Calu3 (cell line): ENCODE measurements around the gene RERE. TPM values are rescaled to one million over a fixed set of nuclear protein-coding genes. Genes with fewer than 3 reads are reported as not detected.

Experiments
- BruUV-seq: library from RNA; stranded (reverse); fragments of 400-500 nt; replicated peaks from 2 replicates; lab custom pipeline; 2021; lab: Mats Ljungman, UMichigan
- CTCF ChIA-PET: fragments of 300-600 bp; sonication (Branson Sonifier 250); formaldehyde crosslinking; loops from one replicate; lab custom pipeline; 2022; ENCODE audit warnings: antibody characterized with exemption; lab: Charles Lee
- DNase-seq: peaks from one replicate; pipeline ENCODE4 v3.0.0; 2022
- H3K27ac Mint-ChIP-seq: one replicate; pipeline ENCODE4 v1.8.0; 2022; ENCODE audit warnings: mixed read lengths; ENCODE audit not compliant: unreplicated experiment
- H3K27me3 Mint-ChIP-seq: one replicate; pipeline ENCODE4 v1.8.0; 2022; ENCODE audit warnings: mixed read lengths; ENCODE audit not compliant: unreplicated experiment
- H3K36me3 Mint-ChIP-seq: one replicate; pipeline ENCODE4 v1.8.0; 2022; ENCODE audit warnings: mild to moderate bottlenecking, moderate library complexity, mixed read lengths; ENCODE audit not compliant: insufficient read depth, unreplicated experiment
- H3K4me1 Mint-ChIP-seq: one replicate; pipeline ENCODE4 v1.8.0; 2022; ENCODE audit warnings: mild to moderate bottlenecking, low read depth, mixed read lengths; ENCODE audit not compliant: unreplicated experiment
- H3K4me3 Mint-ChIP-seq: one replicate; pipeline ENCODE4 v1.8.0; 2022; ENCODE audit warnings: mild to moderate bottlenecking, low read depth, moderate library complexity, mixed read lengths; ENCODE audit not compliant: unreplicated experiment
- H3K9me3 Mint-ChIP-seq: one replicate; pipeline ENCODE4 v1.8.0; 2022; ENCODE audit warnings: low read depth, mixed read lengths; ENCODE audit not compliant: unreplicated experiment
- CTCF ChIP-seq: fragments of 200-600 bp; IDR thresholded peaks from one replicate; pipeline ENCODE4 v1.8.0; 2022; ENCODE audit warnings: antibody characterized with exemption; ENCODE audit not compliant: unreplicated experiment
- intact Hi-C: fragments of 100-400 bp; cut with micrococcal nuclease; formaldehyde crosslinking; loops from one replicate; pipeline ENCODE4 v1.10.0; 2022; ENCODE audit not compliant: unreplicated experiment
- total RNA-seq: library from RNA; stranded (reverse); gene quantifications from 2 replicates; pipeline ENCODE4 v1.2.3, GENCODE V29; 2022

RERE gene
- total RNA-seq, 1 experiment from 2014 or later = 45.9 TPM

- peaks cover 2% of the 10 kb centered on the region for H3K36me3 Mint-ChIP-seq
- H3K4me3 Mint-ChIP-seq = no peak overlapping the region
- no peaks in the 10 kb centered on the region for H3K27me3 Mint-ChIP-seq
- CTCF ChIA-PET = no interaction called here
- no peaks in the 10 kb centered on the region for H3K4me1 Mint-ChIP-seq
- H3K9me3 Mint-ChIP-seq = no peaks in the 10 kb centered on the region
- TF ChIP-seq CTCF = no peak
- no TSS peak for BruUV-seq
- intact Hi-C loops = no loop called here
- no peak overlapping the region for H3K27ac Mint-ChIP-seq
- DNase-seq = no peak
Observed at GRCh38 chr1:8379513-8380186, 437.8 kb downstream of the RERE start.

- intact Hi-C loops = no loop called here
- no peaks in the 10 kb centered on the region for H3K9me3 Mint-ChIP-seq
- TF ChIP-seq CTCF = no peak
- no peaks in the 10 kb centered on the region for H3K4me1 Mint-ChIP-seq
- CTCF ChIA-PET = no interaction called here
- no peaks in the 10 kb centered on the region for H3K27me3 Mint-ChIP-seq
- H3K36me3 Mint-ChIP-seq = peaks cover 5% of the 10 kb centered on the region
- no TSS peak for BruUV-seq
- H3K27ac Mint-ChIP-seq = no peak overlapping the region
- DNase-seq = no peak
- no peak overlapping the region for H3K4me3 Mint-ChIP-seq
Observed at GRCh38 chr1:8378981-8379470, 438.4 kb downstream of the RERE start.

- Mint-ChIP-seq H3K4me1 (no peaks in the 10 kb centered on the region), H3K36me3 (peaks cover 5% of the 10 kb centered on the region), H3K4me3 (no peak overlapping the region), H3K27ac (no peak overlapping the region), H3K9me3 (no peaks in the 10 kb centered on the region), H3K27me3 (no peaks in the 10 kb centered on the region)
- intact Hi-C loops = no loop called here
- BruUV-seq = no TSS peak
- no peak for DNase-seq
- CTCF ChIA-PET = no interaction called here
- TF ChIP-seq CTCF = no peak
Observed at GRCh38 chr1:8378178-8378577, 439.3 kb downstream of the RERE start.

- Mint-ChIP-seq H3K4me1 (no peaks in the 10 kb centered on the region), H3K4me3 (no peak overlapping the region), H3K9me3 (no peaks in the 10 kb centered on the region), H3K27ac (no peak overlapping the region), H3K27me3 (no peaks in the 10 kb centered on the region), H3K36me3 (peaks cover 5% of the 10 kb centered on the region)
- no peak for DNase-seq
- no TSS peak for BruUV-seq
- TF ChIP-seq CTCF = no peak
- CTCF ChIA-PET = no interaction called here
- intact Hi-C loops = no loop called here
Observed at GRCh38 chr1:8377271-8377981, 440.0 kb downstream of the RERE start.
